ENCODE results near the gene SCG2.

Gene SCG2

GRCh38 chr2:223625652-223626051 is 23.5 kb upstream of the SCG2 start:
- Histone ChIP-seq H3K27me3 (ENCODE audit: insufficient read depth, insufficient read length) (peaks cover 91% of the 10 kb centered on the region), H3K9ac (ENCODE audit: insufficient read length, low read depth) (no peak overlapping the region), H3K36me3 (ENCODE audit: insufficient read depth, insufficient read length, low read length) (peaks cover 3% of the 10 kb centered on the region), H3K9me3 (ENCODE audit: insufficient read depth, low read length) (no peaks in the 10 kb centered on the region), H3K4me3 (ENCODE audit: insufficient read length, low read depth) (no peak overlapping the region), H3K4me1 (ENCODE audit: insufficient read depth, insufficient read length) (no peaks in the 10 kb centered on the region)
- no peak for DNase-seq (ENCODE audit: low read depth, low spot score)
- TF ChIP-seq YY1 (IDR thresholded peaks at IDR 0.05; ENCODE audit: insufficient read depth, insufficient read length) (no peak), ZNF274 (IDR thresholded peaks at IDR 0.05; ENCODE audit: low read depth, low read length) (no peak), SUZ12 (IDR thresholded peaks at IDR 0.05; ENCODE audit: extremely low read depth, insufficient read depth, insufficient read length) (no peak)

- DNase-seq (ENCODE audit: low read depth, low spot score), result no peak
- TF ChIP-seq SUZ12 (IDR thresholded peaks at IDR 0.05; ENCODE audit: extremely low read depth, insufficient read depth, insufficient read length) (no peak), ZNF274 (IDR thresholded peaks at IDR 0.05; ENCODE audit: low read depth, low read length) (no peak), YY1 (IDR thresholded peaks at IDR 0.05; ENCODE audit: insufficient read depth, insufficient read length) (no peak)
- Histone ChIP-seq H3K9ac (ENCODE audit: insufficient read length, low read depth) (no peak overlapping the region), H3K36me3 (ENCODE audit: insufficient read depth, insufficient read length, low read length) (no peaks in the 10 kb centered on the region), H3K9me3 (ENCODE audit: insufficient read depth, low read length) (no peaks in the 10 kb centered on the region), H3K27me3 (ENCODE audit: insufficient read depth, insufficient read length) (peaks cover 95% of the 10 kb centered on the region), H3K4me3 (ENCODE audit: insufficient read length, low read depth) (no peak overlapping the region), H3K4me1 (ENCODE audit: insufficient read depth, insufficient read length) (peaks cover 6% of the 10 kb centered on the region)
Measured at GRCh38 chr2:223621901-223622300, 19.7 kb upstream of the SCG2 start.

- H3K4me3 ChIP-seq (ENCODE audit: insufficient read length, low read depth), result no peak overlapping the region
- no peaks in the 10 kb centered on the region for H3K9me3 ChIP-seq (ENCODE audit: insufficient read depth, low read length)
- peaks cover 6% of the 10 kb centered on the region for H3K4me1 ChIP-seq (ENCODE audit: insufficient read depth, insufficient read length)
- no peak overlapping the region for H3K9ac ChIP-seq (ENCODE audit: insufficient read length, low read depth)
- DNase-seq (ENCODE audit: low read depth, low spot score), result no peak
- no peaks in the 10 kb centered on the region for H3K36me3 ChIP-seq (ENCODE audit: insufficient read depth, insufficient read length, low read length)
- no peak for TF ChIP-seq YY1 (IDR thresholded peaks at IDR 0.05; ENCODE audit: insufficient read depth, insufficient read length)
- TF ChIP-seq SUZ12 (IDR thresholded peaks at IDR 0.05; ENCODE audit: extremely low read depth, insufficient read depth, insufficient read length), result no peak
- no peak for TF ChIP-seq ZNF274 (IDR thresholded peaks at IDR 0.05; ENCODE audit: low read depth, low read length)
- H3K27me3 ChIP-seq (ENCODE audit: insufficient read depth, insufficient read length), result peaks cover 95% of the 10 kb centered on the region
Measured at GRCh38 chr2:223619486-223620129, 17.4 kb upstream of the SCG2 start.

- Histone ChIP-seq H3K4me1 (ENCODE audit: insufficient read depth, insufficient read length) (peaks cover 6% of the 10 kb centered on the region), H3K36me3 (ENCODE audit: insufficient read depth, insufficient read length, low read length) (no peaks in the 10 kb centered on the region), H3K9ac (ENCODE audit: insufficient read length, low read depth) (no peak overlapping the region), H3K27me3 (ENCODE audit: insufficient read depth, insufficient read length) (peaks cover 96% of the 10 kb centered on the region), H3K4me3 (ENCODE audit: insufficient read length, low read depth) (no peak overlapping the region), H3K9me3 (ENCODE audit: insufficient read depth, low read length) (no peaks in the 10 kb centered on the region)
- TF ChIP-seq SUZ12 (IDR thresholded peaks at IDR 0.05; ENCODE audit: extremely low read depth, insufficient read depth, insufficient read length) (no peak), ZNF274 (IDR thresholded peaks at IDR 0.05; ENCODE audit: low read depth, low read length) (no peak), YY1 (IDR thresholded peaks at IDR 0.05; ENCODE audit: insufficient read depth, insufficient read length) (no peak)
- peak; percentile 95 for DNase-seq (ENCODE audit: low read depth, low spot score)
Measured at GRCh38 chr2:223618172-223619035, 16.2 kb upstream of the SCG2 start.

GRCh38 chr2:223614534-223614933 is 12.4 kb upstream of the SCG2 start:
- H3K9me3 ChIP-seq (ENCODE audit: insufficient read depth, low read length), result no peaks in the 10 kb centered on the region
- no peak overlapping the region for H3K9ac ChIP-seq (ENCODE audit: insufficient read length, low read depth)
- no peaks in the 10 kb centered on the region for H3K36me3 ChIP-seq (ENCODE audit: insufficient read depth, insufficient read length, low read length)
- H3K4me1 ChIP-seq (ENCODE audit: insufficient read depth, insufficient read length), result peaks cover 6% of the 10 kb centered on the region
- H3K27me3 ChIP-seq (ENCODE audit: insufficient read depth, insufficient read length), result peaks cover 86% of the 10 kb centered on the region
- TF ChIP-seq ZNF274 (IDR thresholded peaks at IDR 0.05; ENCODE audit: low read depth, low read length), result no peak
- TF ChIP-seq SUZ12 (IDR thresholded peaks at IDR 0.05; ENCODE audit: extremely low read depth, insufficient read depth, insufficient read length), result no peak
- no peak for TF ChIP-seq YY1 (IDR thresholded peaks at IDR 0.05; ENCODE audit: insufficient read depth, insufficient read length)
- no peak for DNase-seq (ENCODE audit: low read depth, low spot score)
- H3K4me3 ChIP-seq (ENCODE audit: insufficient read length, low read depth), result no peak overlapping the region

- Histone ChIP-seq H3K9ac (ENCODE audit: insufficient read length, low read depth) (no peak overlapping the region), H3K9me3 (ENCODE audit: insufficient read depth, low read length) (no peaks in the 10 kb centered on the region), H3K4me1 (ENCODE audit: insufficient read depth, insufficient read length) (peaks cover 3% of the 10 kb centered on the region), H3K4me3 (ENCODE audit: insufficient read length, low read depth) (no peak overlapping the region), H3K27me3 (ENCODE audit: insufficient read depth, insufficient read length) (peaks cover 75% of the 10 kb centered on the region), H3K36me3 (ENCODE audit: insufficient read depth, insufficient read length, low read length) (no peaks in the 10 kb centered on the region)
- DNase-seq (ENCODE audit: low read depth, low spot score), result peak; percentile 67
- no peak for TF ChIP-seq ZNF274 (IDR thresholded peaks at IDR 0.05; ENCODE audit: low read depth, low read length)
- no peak for TF ChIP-seq YY1 (IDR thresholded peaks at IDR 0.05; ENCODE audit: insufficient read depth, insufficient read length)
- TF ChIP-seq SUZ12 (IDR thresholded peaks at IDR 0.05; ENCODE audit: extremely low read depth, insufficient read depth, insufficient read length), result no peak
Measured at GRCh38 chr2:223613017-223613950, 11.1 kb upstream of the SCG2 start.

Data from NT2/D1 (cell line).